Keratinocyte (primary cell): ENCODE data around the gene PRKCZ. TPM values are rescaled to one million over a fixed set of nuclear protein-coding genes. Genes with fewer than 3 reads are reported as not detected.

ENCODE experiments used
- DNase-seq: peaks from one replicate; pipeline ENCODE4 v3.0.0-alpha.2; 2011; ENCODE audit warnings: low read depth, missing footprints, low spot score
- FAIRE-seq: peaks from 2 replicates; lab custom pipeline; 2011; peaks lifted over from hg19 to GRCh38; lab: Jason Lieb, UNC
- H2AFZ ChIP-seq: 2 replicates; pipeline ENCODE4 v1.6.0; 2012; ENCODE audit warnings: low read length, control low read depth, inconsistent platforms; ENCODE audit not compliant: control insufficient read depth
- H3K27ac ChIP-seq: 2 replicates; pipeline ENCODE4 v1.5.1; 2011; ENCODE audit warnings: low read length; ENCODE audit not compliant: control insufficient read depth, insufficient read depth
- H3K27me3 ChIP-seq: 3 replicates; pipeline ENCODE4 v1.6.0; 2011; ENCODE audit warnings: low read length; ENCODE audit not compliant: control insufficient read depth, insufficient read depth; ENCODE audit errors: extremely low read depth
- H3K36me3 ChIP-seq, 2 experiments: 2 replicates in 1 of 2; 3 replicates in 1 of 2; pipeline ENCODE4 v1.5.1; 2011; ENCODE audit warnings: low read length in 2 of 2, mild to moderate bottlenecking in 1 of 2; ENCODE audit not compliant: control insufficient read depth in 2 of 2, insufficient read depth in 2 of 2; ENCODE audit errors: extremely low read depth in 1 of 2
- H3K4me1 ChIP-seq: 3 replicates; pipeline ENCODE4 v1.5.1; 2011; ENCODE audit warnings: low read length; ENCODE audit not compliant: control insufficient read depth, insufficient read depth; ENCODE audit errors: extremely low read depth
- H3K4me2 ChIP-seq: 3 replicates; pipeline ENCODE4 v1.6.0; 2011; ENCODE audit warnings: low read depth, low read length; ENCODE audit not compliant: control insufficient read depth, insufficient read depth; ENCODE audit errors: extremely low read depth
- H3K4me3 ChIP-seq, 3 experiments: fragments of 200-600 bp in 1 of 3; sonication (generic) in 1 of 3; 2 replicates in 2 of 3; 3 replicates in 1 of 3; pipeline ENCODE4 v1.5.1; 2011 to 2016; ENCODE audit warnings: low read length in 3 of 3, mild to moderate bottlenecking in 3 of 3, control low read depth in 2 of 3, inconsistent platforms in 1 of 3, low read depth in 1 of 3, mixed read lengths in 1 of 3, mixed run types in 1 of 3, moderate library complexity in 1 of 3; ENCODE audit not compliant: control insufficient read depth in 2 of 3, insufficient read depth in 2 of 3; ENCODE audit errors: extremely low read depth in 1 of 3
- H3K79me2 ChIP-seq: 2 replicates; pipeline ENCODE4 v1.6.0; 2012; ENCODE audit warnings: low read length; ENCODE audit not compliant: control insufficient read depth, insufficient read depth
- H3K9ac ChIP-seq: 3 replicates; pipeline ENCODE4 v1.6.0; 2011; ENCODE audit warnings: low read length; ENCODE audit not compliant: control insufficient read depth, insufficient read depth; ENCODE audit errors: extremely low read depth
- H3K9me1 ChIP-seq: 3 replicates; pipeline ENCODE4 v1.6.0; 2011; ENCODE audit warnings: low read length; ENCODE audit not compliant: control insufficient read depth, insufficient read depth; ENCODE audit errors: extremely low read depth
- H3K9me3 ChIP-seq: 2 replicates; pipeline ENCODE4 v1.5.1; 2012; ENCODE audit warnings: low read depth, low read length; ENCODE audit not compliant: control insufficient read depth
- H4K20me1 ChIP-seq: 3 replicates; pipeline ENCODE4 v1.6.0; 2011; ENCODE audit warnings: low read length; ENCODE audit not compliant: control insufficient read depth, insufficient read depth; ENCODE audit errors: extremely low read depth
- EZH2 ChIP-seq: IDR thresholded peaks from one replicate; pipeline ENCODE4 v1.6.1; 2012; ENCODE audit warnings: inconsistent platforms, mild to moderate bottlenecking, low read length, moderate library complexity
- dilution Hi-C: fragments of 300-500 bp; cut with MboI; formaldehyde crosslinking; loops from one replicate; pipeline ENCODE4 v1.7.0; 2020; ENCODE audit warnings: low sequenced_read_pairs; ENCODE audit not compliant: extremely low pct_ligation_motif_present
- polyA plus RNA-seq, 5 experiments: library from polyadenylated mRNA; depleted of rRNA in 3 of 5; stranded (reverse) in 3 of 5; stranded (forward) in 1 of 5; unstranded in 1 of 5; fragments of >200 nt; gene quantifications; 1 replicate in 1 of 5; 2 replicates in 3 of 5; 3 replicates in 1 of 5; pipeline versions ENCODE4 v1.2.1 to v1.2.3, GENCODE V29; 2011 to 2012; ENCODE audit warnings: missing spikeins in 2 of 5, low read depth in 1 of 5, low replicate concordance in 1 of 5
- TF ChIP-seq, protein P1 (sequence below), 3 experiments: IDR thresholded peaks in 1 of 3; conservative IDR thresholded peaks in 1 of 3; optimal IDR thresholded peaks in 1 of 3; 2 replicates in 2 of 3; 3 replicates in 1 of 3; pipeline versions ENCODE3 to v1.5.1; 2011; ENCODE audit warnings: low read length in 3 of 3, mild to moderate bottlenecking in 3 of 3, moderate library complexity in 2 of 3, control low read depth in 1 of 3, inconsistent platforms in 1 of 3; ENCODE audit not compliant: insufficient read depth in 2 of 3; ENCODE audit errors: extremely low read depth in 1 of 3

The PRKCZ gene
- polyA plus RNA-seq, 1 donor (not counting 4 experiments of a cell fraction or from before 2014, with no cell fraction given): 36.3 TPM

- H3K79me2 ChIP-seq: no peaks in the 10 kb centered on the region
- FAIRE-seq (no peak), DNase-seq (no peak)
- H3K4me3 ChIP-seq: no peak overlapping the region
- no peaks in the 10 kb centered on the region for H3K9me3 ChIP-seq
- no peak overlapping the region for H3K27ac ChIP-seq
- peaks cover 2% of the 10 kb centered on the region for H4K20me1 ChIP-seq
- H3K4me1 ChIP-seq: no peaks in the 10 kb centered on the region
- no peak overlapping the region for H3K4me2 ChIP-seq
- H3K27me3 ChIP-seq: peaks cover 10% of the 10 kb centered on the region
- H3K9me1 ChIP-seq: no peaks in the 10 kb centered on the region
- H3K36me3 ChIP-seq: no peaks in the 10 kb centered on the region
- no peak overlapping the region for H2AFZ ChIP-seq
- dilution Hi-C loops: no loop called here
- TF ChIP-seq, protein P1, sequence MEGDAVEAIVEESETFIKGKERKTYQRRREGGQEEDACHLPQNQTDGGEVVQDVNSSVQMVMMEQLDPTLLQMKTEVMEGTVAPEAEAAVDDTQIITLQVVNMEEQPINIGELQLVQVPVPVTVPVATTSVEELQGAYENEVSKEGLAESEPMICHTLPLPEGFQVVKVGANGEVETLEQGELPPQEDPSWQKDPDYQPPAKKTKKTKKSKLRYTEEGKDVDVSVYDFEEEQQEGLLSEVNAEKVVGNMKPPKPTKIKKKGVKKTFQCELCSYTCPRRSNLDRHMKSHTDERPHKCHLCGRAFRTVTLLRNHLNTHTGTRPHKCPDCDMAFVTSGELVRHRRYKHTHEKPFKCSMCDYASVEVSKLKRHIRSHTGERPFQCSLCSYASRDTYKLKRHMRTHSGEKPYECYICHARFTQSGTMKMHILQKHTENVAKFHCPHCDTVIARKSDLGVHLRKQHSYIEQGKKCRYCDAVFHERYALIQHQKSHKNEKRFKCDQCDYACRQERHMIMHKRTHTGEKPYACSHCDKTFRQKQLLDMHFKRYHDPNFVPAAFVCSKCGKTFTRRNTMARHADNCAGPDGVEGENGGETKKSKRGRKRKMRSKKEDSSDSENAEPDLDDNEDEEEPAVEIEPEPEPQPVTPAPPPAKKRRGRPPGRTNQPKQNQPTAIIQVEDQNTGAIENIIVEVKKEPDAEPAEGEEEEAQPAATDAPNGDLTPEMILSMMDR (optimal IDR thresholded peaks at IDR 0.05 in 1 of 3, IDR thresholded peaks at IDR 0.05 in 1 of 3, conservative IDR thresholded peaks at IDR 0.05 in 1 of 3; ENCODE audit: extremely low read depth in 1 of 3, insufficient read depth in 2 of 3, low read length in 3 of 3): no peak
- no peak for TF ChIP-seq EZH2
- no peak overlapping the region for H3K9ac ChIP-seq
Measured at GRCh38 chr1:2033165-2033564, 17.0 kb upstream of the PRKCZ start.

DNA sequence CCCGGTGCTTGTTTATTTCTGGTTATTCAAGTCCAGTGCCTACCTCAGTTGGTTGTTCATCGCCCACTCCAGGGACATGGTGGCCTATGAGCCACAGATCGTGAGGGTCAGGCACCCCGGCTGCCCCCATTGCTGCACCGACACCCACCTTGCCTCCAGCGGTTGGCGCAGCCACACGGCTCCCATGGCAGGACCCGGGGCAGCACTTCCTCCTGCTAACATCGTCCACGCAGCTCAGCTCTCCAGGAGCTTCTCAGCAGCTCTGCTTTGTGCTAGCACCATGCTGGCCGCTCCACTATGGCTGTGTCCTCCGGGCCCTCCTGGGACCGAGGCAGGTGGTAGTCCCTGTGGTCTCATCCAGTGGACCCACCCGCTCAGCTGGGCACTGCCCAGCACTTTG lies 13.9 kb upstream of the PRKCZ start:
- DNase-seq (no peak), FAIRE-seq (no peak)
- Histone ChIP-seq H3K27me3 (peaks cover 10% of the 10 kb centered on the region), H3K36me3 (no peaks in the 10 kb centered on the region), H3K9me1 (no peaks in the 10 kb centered on the region), H3K9ac (no peak overlapping the region), H4K20me1 (peaks cover 2% of the 10 kb centered on the region), H2AFZ (no peak overlapping the region), H3K9me3 (no peaks in the 10 kb centered on the region), H3K79me2 (no peaks in the 10 kb centered on the region), H3K27ac (no peak overlapping the region), H3K4me3 (no peak overlapping the region), H3K4me2 (no peak overlapping the region), H3K4me1 (no peaks in the 10 kb centered on the region)
- no peak for TF ChIP-seq EZH2
- TF ChIP-seq, protein P1 (optimal IDR thresholded peaks at IDR 0.05 in 1 of 3, IDR thresholded peaks at IDR 0.05 in 1 of 3, conservative IDR thresholded peaks at IDR 0.05 in 1 of 3; ENCODE audit: extremely low read depth in 1 of 3, insufficient read depth in 2 of 3, low read length in 3 of 3): no peak
- dilution Hi-C loops: no loop called here
